H1 (cell line): ENCODE results near the gene HIVEP3. TPM values are rescaled to one million over a fixed set of nuclear protein-coding genes. Genes with fewer than 3 reads are reported as not detected.

Experiments
- ATF2 ChIP-seq: IDR thresholded peaks from 2 replicates; pipeline ENCODE4 v1.6.1; 2012; ENCODE audit warnings: low read length, inconsistent platforms
- PHF8 ChIP-seq: fragments of 200-600 bp; sonication (generic); conservative IDR thresholded peaks from 2 replicates; pipeline ENCODE4 v1.7.1; 2012; ENCODE audit warnings: low read depth, mild to moderate bottlenecking, inconsistent platforms, low read length, moderate library complexity
- polyA plus RNA-seq, 7 experiments: library from polyadenylated mRNA; depleted of rRNA in 3 of 7; stranded (reverse) in 5 of 7; unstranded in 2 of 7; fragments of >200 nt in 5 of 7; fragments of 200-250 nt in 2 of 7; gene quantifications; 1 replicate in 5 of 7; 2 replicates in 1 of 7; 4 replicates in 1 of 7; pipeline versions ENCODE4 v1.2.1 to v1.2.3, GENCODE V29; 2011 to 2013; ENCODE audit warnings: missing spikeins in 2 of 7, mixed read lengths in 2 of 7
- total RNA-seq: library from RNA; stranded (reverse); fragmentation: NEBNext Ultra II Directional; extraction: Animal tissue kit (Norgen Biotek cat#: 25700); gene quantifications from 2 replicates; pipeline ENCODE4 v1.2.1, GENCODE V29; 2021

HIVEP3 gene
- total and polyA plus RNA-seq, 2 of the 8 experiments (the other 6 are each of a cell fraction or from before 2014, with no cell fraction given) = 0.24 to 0.69 TPM

GRCh38 chr1:41662061-41662764 is 256.5 kb downstream of the HIVEP3 start (continued):
- TF ChIP-seq PHF8 (no peak), ATF2 (no peak)
